GM11168 (cell line): ENCODE measurements around the gene DHCR24.
"Not testable (repeated sequence)": the region's sequence is repeated elsewhere in the genome, so short reads cannot be mapped to it uniquely, and the experiment has no call there.

Experiments used
- in situ Hi-C: fragments of 300-500 bp; cut with MboI; formaldehyde crosslinking; loops from one replicate; pipeline ENCODE4 v1.12.0; 2022; ENCODE audit warnings: low sequenced_read_pairs; ENCODE audit not compliant: unreplicated experiment

The DHCR24 gene

GRCh38 chr1:54888080-54888733 lies 1.2 kb upstream of the DHCR24 start:
- in situ Hi-C loops, result no loop called here

- in situ Hi-C loops, result no loop called here
Observed at GRCh38 chr1:54887665-54888071, 673 bp upstream of the DHCR24 start.

GRCh38 chr1:54885807-54886723 lies 930 bp downstream of the DHCR24 start:
- in situ Hi-C loops, result no loop called here

GRCh38 chr1:54885237-54885679 lies 1.7 kb downstream of the DHCR24 start:
- in situ Hi-C loops, result no loop called here

- in situ Hi-C loops, result no loop called here
Observed at GRCh38 chr1:54884768-54885167, 2.2 kb downstream of the DHCR24 start.

GRCh38 chr1:54884135-54884586 lies 2.8 kb downstream of the DHCR24 start:
- in situ Hi-C loops, result no loop called here

- in situ Hi-C loops, result no loop called here
Observed at GRCh38 chr1:54883349-54884102, 3.5 kb downstream of the DHCR24 start.

GRCh38 chr1:54882519-54882918 lies 4.5 kb downstream of the DHCR24 start:
- in situ Hi-C loops, result no loop called here

GRCh38 chr1:54881604-54882003 lies 5.4 kb downstream of the DHCR24 start:
- in situ Hi-C loops, result not testable (repeated sequence)

GRCh38 chr1:54879872-54880271 lies 7.1 kb downstream of the DHCR24 start:
- in situ Hi-C loops, result no loop called here

- in situ Hi-C loops, result no loop called here
Observed at GRCh38 chr1:54876814-54877213, 10.2 kb downstream of the DHCR24 start.

GRCh38 chr1:54875000-54875399 lies 12.0 kb downstream of the DHCR24 start:
- in situ Hi-C loops, result no loop called here

- in situ Hi-C loops, result no loop called here
Observed at GRCh38 chr1:54874079-54874830, 12.7 kb downstream of the DHCR24 start.

- in situ Hi-C loops, result no loop called here
Observed at GRCh38 chr1:54872036-54872331, 15.0 kb downstream of the DHCR24 start.

- in situ Hi-C loops, result no loop called here
Observed at GRCh38 chr1:54871275-54872035, 15.5 kb downstream of the DHCR24 start.

GRCh38 chr1:54870869-54871268 lies 16.1 kb downstream of the DHCR24 start:
- in situ Hi-C loops, result no loop called here

GRCh38 chr1:54869173-54869851 lies 17.7 kb downstream of the DHCR24 start:
- in situ Hi-C loops, result no loop called here

GRCh38 chr1:54867717-54868057 lies 19.3 kb downstream of the DHCR24 start:
- in situ Hi-C loops, result no loop called here
